HCT116 (cell line): ENCODE data around the gene EIF4EBP3. TPM values are rescaled to one million over a fixed set of nuclear protein-coding genes. Genes with fewer than 3 reads are reported as not detected.

Source experiments
- ATAC-seq: fragments of 200-7000 bp; cut with Tn5 transposase; 2 replicates; pipeline ENCODE4 v1.9.1; 2020; ENCODE audit warnings: mild to moderate bottlenecking, moderate library complexity
- BruUV-seq: library from RNA; stranded (reverse); fragments of 400-500 nt; replicated peaks from 2 replicates; lab custom pipeline; 2021; lab: Mats Ljungman, UMichigan
- CTCF ChIA-PET: fragments of 300-600 bp; sonication (Branson Sonifier 250); formaldehyde crosslinking; loops from one replicate; lab custom pipeline; 2021; ENCODE audit warnings: antibody characterized with exemption; lab: Charles Lee
- POLR2A ChIA-PET: fragments of 300-600, 350-600 bp; sonication (Branson Sonifier 250); formaldehyde crosslinking; loops from one replicate; lab custom pipeline; 2021; ENCODE audit warnings: antibody characterized with exemption; lab: Charles Lee
- RAD21 ChIA-PET, 2 experiments: fragments of 300-600 bp; sonication (Branson Sonifier 250); formaldehyde crosslinking; loops; one replicate each; lab custom pipeline; 2023; ENCODE audit warnings: low total read pairs in 2 of 2; ENCODE audit not compliant: uncharacterized antibody in 2 of 2, unreplicated experiment in 2 of 2, low non-redundant PET in 1 of 2; lab: Charles Lee
- DNase-seq: peaks from one replicate; pipeline ENCODE4 v3.0.0-alpha.2; 2010; ENCODE audit warnings: low read depth, low spot score
- H2AFZ ChIP-seq: fragments of 200-600 bp; shearing (Covaris generic), sonication (generic); 2 replicates; pipeline ENCODE4 v1.6.1; 2017; ENCODE audit warnings: low read depth, mixed run types, mixed read lengths, antibody characterized with exemption, low read length; ENCODE audit not compliant: poor library complexity, severe bottlenecking
- H3K27ac ChIP-seq: 2 replicates; pipeline ENCODE4 v1.5.1; 2012; ENCODE audit warnings: low read depth, low read length
- H3K27me3 ChIP-seq: fragments of 200-600 bp; sonication (generic); 2 replicates; pipeline ENCODE4 v1.6.1; 2016; ENCODE audit warnings: mixed run types, low read length, mixed read lengths; ENCODE audit not compliant: insufficient read depth
- H3K36me3 ChIP-seq, 2 experiments: fragments of 200-500 bp in 1 of 2; fragments of 200-600 bp in 1 of 2; sonication (Bioruptor generic) in 1 of 2; sonication (generic) in 1 of 2; 2 replicates each; pipeline versions ENCODE4 v1.5.1 to v1.6.1; 2014 to 2016; ENCODE audit warnings: low read length in 2 of 2, inconsistent platforms in 1 of 2, mixed read lengths in 1 of 2, mixed run types in 1 of 2; ENCODE audit not compliant: insufficient read depth in 2 of 2, control insufficient read depth in 1 of 2
- H3K4me1 ChIP-seq, 2 experiments: fragments of 200-600 bp in 1 of 2; sonication (generic) in 1 of 2; 2 replicates each; pipeline versions ENCODE4 v1.5.1 to v1.6.1; 2012 to 2017; ENCODE audit warnings: low read length in 2 of 2, inconsistent platforms in 1 of 2, mild to moderate bottlenecking in 1 of 2, mixed read lengths in 1 of 2, mixed run types in 1 of 2, moderate library complexity in 1 of 2; ENCODE audit not compliant: insufficient read depth in 2 of 2, control insufficient read depth in 1 of 2
- H3K4me2 ChIP-seq: fragments of 200-600 bp; sonication (generic); 2 replicates; pipeline ENCODE4 v1.6.1; 2017; ENCODE audit warnings: mixed run types, low read length, mixed read lengths
- H3K4me3 ChIP-seq, 2 experiments: fragments of 200-600 bp in 1 of 2; sonication (generic) in 1 of 2; replicated peaks in 1 of 2; 2 replicates each; pipeline ENCODE4 v1.5.1; 2011 to 2016; ENCODE audit warnings: low read length in 2 of 2, control low read depth in 1 of 2, low read depth in 1 of 2, mild to moderate bottlenecking in 1 of 2, mixed read lengths in 1 of 2, mixed run types in 1 of 2
- H3K79me2 ChIP-seq: fragments of 200-600 bp; sonication (generic); 2 replicates; pipeline ENCODE4 v1.6.1; 2017; ENCODE audit warnings: mild to moderate bottlenecking, mixed run types, low read length, moderate library complexity, mixed read lengths; ENCODE audit not compliant: insufficient read depth
- H3K9ac ChIP-seq: fragments of 200-600 bp; sonication (generic); 2 replicates; pipeline ENCODE4 v1.6.1; 2016; ENCODE audit warnings: low read length, mixed read lengths
- H3K9me2 ChIP-seq: fragments of 200-600 bp; sonication (generic), shearing (Covaris generic); 2 replicates; pipeline ENCODE4 v1.6.1; 2017; ENCODE audit warnings: mixed run types, mild to moderate bottlenecking, moderate library complexity; ENCODE audit not compliant: insufficient read depth
- H3K9me3 ChIP-seq, 2 experiments: fragments of 200-500 bp in 1 of 2; fragments of 200-600 bp in 1 of 2; sonication (Bioruptor generic) in 1 of 2; sonication (generic) in 1 of 2; 2 replicates each; pipeline ENCODE4 v1.6.1; 2014 to 2017; ENCODE audit warnings: low read length in 2 of 2, mixed read lengths in 2 of 2, inconsistent platforms in 1 of 2, low read depth in 1 of 2, mild to moderate bottlenecking in 1 of 2, mixed run types in 1 of 2, moderate library complexity in 1 of 2; ENCODE audit not compliant: control insufficient read depth in 1 of 2, insufficient read depth in 1 of 2
- H4K20me1 ChIP-seq: fragments of 200-600 bp; sonication (generic), shearing (Covaris generic); 2 replicates; pipeline ENCODE4 v1.6.1; 2017; ENCODE audit warnings: mixed run types, mild to moderate bottlenecking, moderate library complexity; ENCODE audit not compliant: insufficient read depth
- CBX3 ChIP-seq: IDR thresholded peaks from 2 replicates; pipeline ENCODE4 v1.6.1; 2012; ENCODE audit warnings: low read depth
- CEBPB ChIP-seq: IDR thresholded peaks from 2 replicates; pipeline ENCODE4 v1.6.1; 2012; ENCODE audit warnings: low read depth
- POLR2A ChIP-seq: IDR thresholded peaks from 2 replicates; pipeline ENCODE4 v1.7.0; 2011; ENCODE audit warnings: borderline replicate concordance; ENCODE audit not compliant: insufficient read depth, insufficient read length; ENCODE audit errors: extremely low read depth
- POLR2AphosphoS5 ChIP-seq: IDR thresholded peaks from 2 replicates; pipeline ENCODE4 v1.6.1; 2011; ENCODE audit warnings: mild to moderate bottlenecking, low read depth, low read length, moderate library complexity
- SRF ChIP-seq: IDR thresholded peaks from 2 replicates; pipeline ENCODE4 v1.6.1; 2012; ENCODE audit warnings: low read depth
- YY1 ChIP-seq: IDR thresholded peaks from 2 replicates; pipeline ENCODE4 v1.6.1; 2011; ENCODE audit warnings: low read length, low read depth, moderate library complexity, mild to moderate bottlenecking; ENCODE audit not compliant: insufficient replicate concordance; ENCODE audit errors: extremely low read depth
- ZBTB33 ChIP-seq: IDR thresholded peaks from 2 replicates; pipeline ENCODE4 v1.6.1; 2011; ENCODE audit warnings: mild to moderate bottlenecking, low read length, moderate library complexity; ENCODE audit not compliant: insufficient replicate concordance; ENCODE audit errors: extremely low read depth
- ZFX ChIP-seq: fragments of 450-650 bp; IDR thresholded peaks from 2 replicates; pipeline ENCODE4 v1.6.1; 2017
- intact Hi-C: fragments of 100-400 bp; cut with micrococcal nuclease; formaldehyde crosslinking; loops from 2 replicates; pipeline ENCODE4 v1.10.0; 2022
- total RNA-seq: library from RNA; stranded (reverse); gene quantifications from one replicate; pipeline ENCODE4 v1.2.1, GENCODE V29; 2021; ENCODE audit not compliant: unreplicated experiment

The EIF4EBP3 gene
- total RNA-seq, 1 experiment from 2014 or later: 6.0 TPM

GRCh38 chr5:140557136-140557805 is 9.8 kb downstream of the EIF4EBP3 start, which contains the start of gene SRA1:
SRA1 (minus strand) TSS chr5:140557473; CDS start chr5:140557452, 21 bp downstream.
- ChIA-PET POLR2A (interaction anchor here (1.0 to 1.2 kb wide), 2 partner anchors 78 to 90 kb away, joined by 5 to 6 read pairs; partner anchors contain the start of genes IK and NDUFA2), CTCF (no interaction called here), RAD21 (no interaction called here)
- TF ChIP-seq YY1 (peak; percentile 82), ZBTB33 (peak; percentile 49), CBX3 (no peak), SRF (no peak), ZFX (peak; percentile 47), POLR2AphosphoS5 (peak; percentile 99), POLR2A (peak; percentile 91), CEBPB (no peak)
- H3K9me2 ChIP-seq: no peaks in the 10 kb centered on the region
- H3K79me2 ChIP-seq: peaks cover 48% of the 10 kb centered on the region
- DNase-seq (peak; percentile 79), ATAC-seq (peak; percentile 94)
- peaks cover 8 to 32% of the 10 kb centered on the region in 2 experiments for H3K4me1 ChIP-seq
- H4K20me1 ChIP-seq: no peaks in the 10 kb centered on the region; the same call in 1 of the 2 replicates
- H3K36me3 ChIP-seq: peaks cover 0 to 5% of the 10 kb centered on the region in 2 experiments; a peak in 2 of 4 replicates
- peak within 1 kb of the TSS; percentile 89 for H3K9ac ChIP-seq
- H3K9me3 ChIP-seq: no peaks in the 10 kb centered on the region
- H3K27ac ChIP-seq: peak within 1 kb of the TSS; percentile 80
- H3K4me3 ChIP-seq: peak within 1 kb of the TSS; percentile 82 to 85
- no peaks in the 10 kb centered on the region for H3K27me3 ChIP-seq
- no peak within 1 kb of the TSS for H2AFZ ChIP-seq
- intact Hi-C loops: loop anchor here (5.0 kb wide), 1 partner anchor 155 kb away; no protein-coding TSS in a partner anchor
- H3K4me2 ChIP-seq: peak within 1 kb of the TSS; percentile 76
- BruUV-seq: no TSS peak
